BE2C (cell line): ENCODE measurements around the gene SREBF2.
A peak's percentile ranks its signal among the peaks of the same experiment; 100 is the strongest.

Experiments used
- DNase-seq: peaks from one replicate; pipeline ENCODE4 v3.0.0-alpha.2; 2020
- H3K27me3 ChIP-seq: fragments of 250-450 bp; sonication (Bioruptor Pico); 2 replicates; pipeline ENCODE4 v1.5.1; 2020; ENCODE audit warnings: mild to moderate bottlenecking
- H3K36me3 ChIP-seq: fragments of 250-450 bp; sonication (Bioruptor Pico); 2 replicates; pipeline ENCODE4 v1.5.1; 2020; ENCODE audit warnings: mild to moderate bottlenecking
- H3K4me1 ChIP-seq: fragments of 250-450 bp; sonication (Bioruptor Pico); 2 replicates; pipeline ENCODE4 v1.5.1; 2020
- H3K4me3 ChIP-seq: 2 replicates; pipeline ENCODE4 v1.5.1; 2011; ENCODE audit warnings: low read depth, low read length
- H3K9me3 ChIP-seq: fragments of 250-450 bp; sonication (Bioruptor Pico); 2 replicates; pipeline ENCODE4 v1.5.1; 2020
- TF ChIP-seq, protein P1 (sequence below): IDR thresholded peaks from 2 replicates; pipeline ENCODE4 v1.5.1; 2012; ENCODE audit warnings: mild to moderate bottlenecking, low read depth, low read length

Gene SREBF2

DNA sequence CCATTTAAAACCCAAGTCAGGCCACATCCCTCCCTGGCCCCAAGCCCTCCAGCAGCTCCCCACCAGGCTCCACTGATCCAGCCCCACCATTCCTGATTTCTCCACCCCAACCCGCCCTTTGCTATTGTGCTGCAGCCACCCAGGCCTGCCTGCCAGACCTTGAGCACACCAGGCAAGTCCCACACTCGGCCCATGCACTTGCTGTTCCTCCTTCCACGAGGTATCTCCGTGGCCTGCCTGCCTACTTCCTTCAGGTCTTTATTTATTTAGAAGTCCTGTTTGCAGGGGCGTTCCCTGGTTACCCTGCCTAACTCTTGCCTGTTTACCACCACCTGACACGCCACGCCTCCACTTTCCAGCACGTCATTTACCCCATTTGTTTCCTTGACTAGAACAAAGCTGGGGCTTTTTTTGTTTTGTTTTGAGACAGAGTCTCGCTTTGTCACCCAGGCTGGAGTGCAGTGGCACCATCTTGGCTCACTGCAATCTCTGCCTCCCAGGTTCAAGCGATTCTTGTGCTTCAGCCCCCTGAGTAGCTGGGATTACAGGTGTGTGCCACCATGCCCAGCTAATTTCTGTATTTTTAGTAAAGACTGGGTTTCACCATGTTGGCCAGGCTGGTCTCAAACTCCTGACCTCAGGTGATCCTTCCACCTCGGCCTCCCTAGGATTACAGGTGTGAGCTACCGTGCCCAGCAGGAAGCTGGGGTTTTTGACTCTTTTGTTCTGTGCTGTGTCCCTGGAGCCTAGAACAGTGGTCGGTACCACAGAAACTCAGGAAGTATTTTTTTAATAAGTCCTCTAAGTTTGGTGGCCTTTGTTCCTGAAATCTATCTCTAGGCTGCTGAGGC, 107.3 kb downstream of the SREBF2 start:
- Histone ChIP-seq H3K36me3 (peaks cover 79% of the 10 kb centered on the region), H3K9me3 (no peaks in the 10 kb centered on the region), H3K4me3 (no peak overlapping the region), H3K4me1 (peaks cover 14% of the 10 kb centered on the region), H3K27me3 (no peaks in the 10 kb centered on the region)
- DNase-seq, result no peak
- TF ChIP-seq, protein P1, sequence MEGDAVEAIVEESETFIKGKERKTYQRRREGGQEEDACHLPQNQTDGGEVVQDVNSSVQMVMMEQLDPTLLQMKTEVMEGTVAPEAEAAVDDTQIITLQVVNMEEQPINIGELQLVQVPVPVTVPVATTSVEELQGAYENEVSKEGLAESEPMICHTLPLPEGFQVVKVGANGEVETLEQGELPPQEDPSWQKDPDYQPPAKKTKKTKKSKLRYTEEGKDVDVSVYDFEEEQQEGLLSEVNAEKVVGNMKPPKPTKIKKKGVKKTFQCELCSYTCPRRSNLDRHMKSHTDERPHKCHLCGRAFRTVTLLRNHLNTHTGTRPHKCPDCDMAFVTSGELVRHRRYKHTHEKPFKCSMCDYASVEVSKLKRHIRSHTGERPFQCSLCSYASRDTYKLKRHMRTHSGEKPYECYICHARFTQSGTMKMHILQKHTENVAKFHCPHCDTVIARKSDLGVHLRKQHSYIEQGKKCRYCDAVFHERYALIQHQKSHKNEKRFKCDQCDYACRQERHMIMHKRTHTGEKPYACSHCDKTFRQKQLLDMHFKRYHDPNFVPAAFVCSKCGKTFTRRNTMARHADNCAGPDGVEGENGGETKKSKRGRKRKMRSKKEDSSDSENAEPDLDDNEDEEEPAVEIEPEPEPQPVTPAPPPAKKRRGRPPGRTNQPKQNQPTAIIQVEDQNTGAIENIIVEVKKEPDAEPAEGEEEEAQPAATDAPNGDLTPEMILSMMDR, result no peak

- Histone ChIP-seq H3K4me3 (peak overlapping the region; percentile 7; the same call in 1 of the 2 replicates), H3K36me3 (peaks cover 76% of the 10 kb centered on the region), H3K9me3 (no peaks in the 10 kb centered on the region), H3K27me3 (no peaks in the 10 kb centered on the region), H3K4me1 (peaks cover 12% of the 10 kb centered on the region)
- peak; percentile 89 for DNase-seq
- TF ChIP-seq, protein P1, result peak; percentile 90
These were observed 108.2 kb downstream of the SREBF2 start for GRCh38 chr22:41940832-41941765.

DNA sequence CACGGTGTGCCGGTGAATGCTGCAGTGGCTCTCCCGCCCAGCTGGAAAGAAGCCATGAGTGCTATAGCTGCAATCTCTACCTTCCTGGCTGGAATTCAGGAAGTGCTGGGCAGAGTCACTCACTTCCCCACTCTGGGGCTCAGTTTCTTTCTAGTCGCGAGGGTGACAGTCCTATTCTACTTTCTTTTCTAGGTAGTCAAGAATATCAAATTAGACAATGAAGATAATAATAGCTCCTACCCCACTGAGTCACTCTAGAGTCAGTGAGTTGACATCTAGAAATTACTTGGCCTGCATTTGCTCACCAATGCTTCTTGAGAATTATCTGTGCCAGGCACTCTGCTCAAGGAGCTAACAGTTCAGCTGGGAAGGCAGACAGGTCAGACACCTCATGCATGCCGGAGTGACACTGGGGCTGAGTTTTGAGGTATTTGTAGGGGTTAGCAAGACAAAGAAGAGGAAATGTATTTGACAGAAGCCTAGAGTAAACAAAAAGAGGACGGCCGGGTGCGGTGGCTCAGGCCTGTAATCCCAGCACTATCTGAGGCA, 110.8 kb downstream of the SREBF2 start:
- no peak overlapping the region for H3K4me3 ChIP-seq
- peaks cover 11% of the 10 kb centered on the region for H3K4me1 ChIP-seq
- peaks cover 55% of the 10 kb centered on the region for H3K36me3 ChIP-seq
- no peaks in the 10 kb centered on the region for H3K27me3 ChIP-seq
- TF ChIP-seq, protein P1, result no peak
- DNase-seq, result no peak
- no peaks in the 10 kb centered on the region for H3K9me3 ChIP-seq

DNA sequence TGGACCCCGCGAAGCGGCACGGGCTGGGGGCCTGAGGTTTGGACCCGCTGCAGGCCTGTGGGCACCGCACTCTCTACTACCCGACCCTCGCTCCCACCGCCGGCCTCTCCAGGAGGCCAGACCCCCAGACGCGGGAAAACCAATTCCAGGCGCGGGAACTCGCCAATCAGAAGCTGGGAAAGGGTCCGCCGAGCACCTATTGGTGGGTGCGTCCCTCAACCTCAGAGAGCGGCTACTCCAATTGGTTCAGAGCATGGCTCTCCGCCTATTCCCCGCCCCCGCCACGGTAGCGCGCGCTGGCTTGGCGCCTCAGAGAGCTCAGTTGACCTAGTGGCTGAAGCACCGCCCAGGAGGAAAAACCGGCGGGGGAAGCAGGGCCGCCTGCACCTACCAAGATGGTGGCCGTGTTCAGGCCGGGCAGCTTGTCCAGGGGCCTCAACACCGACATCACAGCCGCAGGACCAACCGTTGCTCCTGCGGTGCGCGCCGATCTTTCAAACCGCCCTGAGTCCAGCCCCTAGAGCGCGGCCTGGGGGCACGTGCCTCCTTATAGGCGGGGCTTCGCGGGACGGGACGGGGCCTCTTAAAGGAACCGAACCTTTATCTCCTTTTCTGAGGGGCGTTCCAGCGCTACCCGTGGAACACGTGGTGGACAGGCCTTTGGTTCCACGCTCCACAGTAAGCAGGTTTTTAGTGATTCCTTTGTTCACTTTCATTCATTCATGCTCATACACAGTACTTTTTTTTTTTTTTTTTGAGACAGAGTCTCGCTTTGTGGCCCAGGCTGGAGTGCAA, 113.9 kb downstream of the SREBF2 start, which contains the start of gene CENPM:
TSS of gene CENPM (minus strand) at position 524 of the 795 bp plus-strand sequence. CDS start at position 448, 76 bp downstream.
- Histone ChIP-seq H3K4me1 (peaks cover 12% of the 10 kb centered on the region), H3K36me3 (peaks cover 28% of the 10 kb centered on the region), H3K4me3 (peak within 1 kb of the TSS; percentile 89), H3K27me3 (no peaks in the 10 kb centered on the region), H3K9me3 (no peaks in the 10 kb centered on the region)
- TF ChIP-seq, protein P1, result no peak
- DNase-seq, result peak; percentile 98

GRCh38 chr22:41947424-41948080, 114.6 kb downstream of the SREBF2 start:
- Histone ChIP-seq H3K27me3 (no peaks in the 10 kb centered on the region), H3K36me3 (peaks cover 22% of the 10 kb centered on the region), H3K4me1 (peaks cover 12% of the 10 kb centered on the region), H3K9me3 (no peaks in the 10 kb centered on the region), H3K4me3 (peak overlapping the region; percentile 89)
- TF ChIP-seq, protein P1, result no peak
- no peak for DNase-seq
